ENCODE data around the gene ZSCAN9. TPM values are rescaled to one million over a fixed set of nuclear protein-coding genes. Genes with fewer than 3 reads are reported as not detected.

The ZSCAN9 gene
- total and polyA plus RNA-seq, 2 of the 13 experiments (the other 11 are each of a cell fraction or from before 2014, with no cell fraction given) = 14.6 to 17.8 TPM

GRCh38 chr6:28225056-28225834, at the start of gene ZSCAN9 (continued):
- no peak for TF ChIP-seq ZNF646 (CRISPR knock-in tag; IDR thresholded peaks at IDR 0.05)
- no peak for TF ChIP-seq RFXANK (CRISPR knock-in tag; IDR thresholded peaks at IDR 0.05)
- peak; percentile 90 for TF ChIP-seq ELF3 (CRISPR knock-in tag; IDR thresholded peaks at IDR 0.05)
- TF ChIP-seq ZNF281 (CRISPR knock-in tag; IDR thresholded peaks at IDR 0.05; ENCODE audit: borderline replicate concordance) = peak; percentile 73
- TF ChIP-seq ZNF280D (CRISPR knock-in tag; IDR thresholded peaks at IDR 0.05) = peak; percentile 91
- peak; percentile 17; the same call in 1 of the 2 replicates for TF ChIP-seq TEF (CRISPR knock-in tag; IDR thresholded peaks at IDR 0.05)
- TF ChIP-seq ZBTB33 (CRISPR knock-in tag; IDR thresholded peaks at IDR 0.05) = peak; percentile 41; the same call in 1 of the 2 replicates
- TF ChIP-seq SMAD3 (CRISPR knock-in tag; IDR thresholded peaks at IDR 0.05) = peak; percentile 73; the same call in 1 of the 2 replicates
- no peak for TF ChIP-seq HMGA1 (CRISPR knock-in tag; conservative IDR thresholded peaks at IDR 0.05)
- no peak for TF ChIP-seq MBD4 (IDR thresholded peaks at IDR 0.05; ENCODE audit: borderline replicate concordance, low read length)
